ENCODE data around the gene GPR61.

The GPR61 gene

DNA sequence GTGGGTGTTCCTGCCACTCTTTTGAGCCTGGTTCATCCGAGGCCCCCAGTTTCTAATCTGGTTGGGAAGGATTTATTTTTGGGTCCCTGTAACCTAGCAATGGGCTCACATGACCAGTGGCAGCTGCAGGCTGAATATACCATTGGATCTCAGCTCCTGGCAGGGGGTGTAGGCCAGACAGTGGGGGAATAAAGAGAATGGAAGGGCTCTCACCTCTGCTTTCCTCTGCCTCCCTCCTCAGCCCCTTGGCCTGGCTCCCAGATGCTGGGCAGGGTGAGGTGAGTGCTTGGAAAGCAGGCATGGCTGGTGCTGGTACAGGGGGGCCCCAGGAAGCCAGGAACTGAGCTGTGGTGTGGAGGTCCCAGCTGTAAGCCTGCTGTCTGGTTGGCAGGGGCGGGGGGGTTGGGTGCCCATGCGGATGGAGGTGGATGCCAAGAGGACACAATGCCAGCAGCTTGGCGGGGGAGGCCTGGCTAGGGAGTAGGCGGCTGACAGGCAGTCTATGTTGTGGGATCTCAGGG lies 3.6 kb upstream of the GPR61 start:
- no peak for DNase-seq (ENCODE audit: low read depth)

DNA sequence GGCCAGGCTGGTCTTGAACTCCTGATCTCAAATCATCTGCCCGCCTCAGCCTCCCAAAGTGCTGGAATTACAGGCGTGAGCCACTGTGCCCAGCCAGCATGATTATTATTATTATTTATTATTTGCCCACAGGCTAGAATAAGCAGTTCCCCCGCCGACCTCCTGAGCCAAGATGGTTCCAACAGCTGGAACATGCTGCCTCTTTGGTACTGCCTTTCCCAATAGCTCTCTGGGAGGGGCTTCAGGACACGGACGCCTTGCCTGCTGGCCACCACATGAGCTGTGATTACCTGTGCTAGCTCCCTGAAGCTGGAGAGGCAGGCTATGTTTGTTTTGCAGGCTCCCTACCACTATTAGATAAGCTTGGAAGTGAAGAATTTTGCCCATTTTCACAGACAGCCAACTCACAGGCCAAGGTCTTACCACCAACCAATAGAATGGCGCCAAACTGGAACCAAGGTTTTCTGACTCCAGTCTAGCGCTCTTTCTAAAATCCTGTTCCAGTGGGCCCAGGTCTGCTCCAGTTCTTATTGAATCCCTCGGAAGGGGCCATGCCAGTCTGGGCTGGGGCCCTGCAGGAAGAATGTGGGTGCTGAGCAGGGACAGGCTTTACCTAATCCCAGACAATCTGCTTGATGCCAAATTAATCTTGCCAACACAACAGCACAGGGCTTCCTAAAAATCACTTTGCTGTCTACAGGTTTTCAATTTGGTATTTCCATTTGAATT lies 2.1 kb upstream of the GPR61 start:
- DNase-seq (ENCODE audit: low read depth): no peak

DNA sequence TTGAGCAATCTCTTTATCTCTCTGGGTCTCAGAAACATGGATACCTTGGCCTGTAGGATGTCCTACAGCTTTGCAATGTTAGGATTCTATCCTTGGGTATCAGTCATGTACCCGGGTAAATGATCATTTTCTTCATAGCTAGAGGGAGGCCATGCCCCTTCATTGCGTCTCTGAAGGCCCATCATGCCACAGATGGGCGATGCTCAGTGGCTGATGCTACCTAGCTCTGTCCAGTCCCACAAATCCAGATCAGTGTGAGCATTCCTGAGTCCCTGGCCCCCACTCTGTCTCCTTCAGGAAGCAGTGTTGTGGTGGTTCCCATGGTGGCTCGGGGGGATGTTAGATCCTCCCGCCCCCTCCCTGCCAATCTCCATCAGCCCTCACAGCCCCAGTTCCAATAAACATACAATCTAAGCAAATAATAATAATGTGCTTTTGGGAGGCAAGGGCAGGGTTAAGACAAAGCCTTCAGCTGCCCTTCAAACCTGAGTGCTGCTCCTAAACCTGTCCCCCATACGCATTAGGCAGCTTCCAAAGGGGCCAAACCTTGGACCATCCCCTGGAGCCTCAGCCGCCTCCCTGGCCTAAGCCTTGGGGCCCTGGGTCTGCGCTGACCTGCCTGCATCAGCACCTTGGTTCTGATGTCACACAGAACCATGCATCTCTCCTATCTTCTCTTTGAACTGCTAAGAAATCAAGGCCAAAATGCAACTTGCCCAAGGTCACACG lies 681 bp upstream of the GPR61 start:
- DNase-seq (ENCODE audit: low read depth): no peak

DNA sequence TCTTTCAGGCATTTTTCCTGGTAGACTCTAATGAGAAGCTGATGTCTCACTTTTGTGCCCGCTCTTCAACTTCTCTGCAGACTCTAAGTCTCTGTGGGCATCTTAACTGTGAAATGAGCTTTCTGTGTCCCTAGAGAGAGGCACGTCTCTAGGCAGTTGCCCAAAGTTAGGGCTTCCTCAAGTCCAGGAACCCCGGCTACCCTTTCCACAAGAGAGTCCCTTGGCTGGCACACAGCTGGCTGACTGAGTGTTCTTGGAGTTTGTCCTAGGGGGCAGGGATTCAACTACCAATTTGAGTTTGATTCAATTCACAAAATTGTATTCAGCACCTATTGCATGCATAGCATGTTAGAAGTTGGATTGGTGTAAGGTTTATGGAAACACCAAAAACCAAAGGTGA lies 1.4 kb downstream of the GPR61 start:
- DNase-seq (ENCODE audit: low read depth): no peak

DNA sequence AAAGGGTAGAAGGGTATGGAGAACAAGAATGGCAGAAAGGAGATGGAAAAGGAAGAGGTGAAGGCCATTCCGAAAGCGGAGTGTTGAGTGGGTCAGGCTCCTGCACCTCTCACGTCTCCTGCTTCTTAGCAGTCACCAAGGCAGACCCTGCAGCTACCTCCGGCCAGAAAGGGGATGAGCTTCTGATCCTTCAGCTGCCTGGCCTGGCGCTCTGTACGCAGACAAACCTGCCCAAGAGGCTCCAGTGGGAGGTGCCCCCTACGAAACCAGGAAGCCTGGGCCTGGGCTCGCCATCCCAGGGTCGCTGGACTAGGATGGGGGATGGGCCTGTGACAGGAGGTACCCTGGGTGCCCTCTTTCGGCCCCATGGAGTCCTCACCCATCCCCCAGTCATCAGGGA lies 3.0 kb downstream of the GPR61 start:
- DNase-seq (ENCODE audit: low read depth): no peak

DNA sequence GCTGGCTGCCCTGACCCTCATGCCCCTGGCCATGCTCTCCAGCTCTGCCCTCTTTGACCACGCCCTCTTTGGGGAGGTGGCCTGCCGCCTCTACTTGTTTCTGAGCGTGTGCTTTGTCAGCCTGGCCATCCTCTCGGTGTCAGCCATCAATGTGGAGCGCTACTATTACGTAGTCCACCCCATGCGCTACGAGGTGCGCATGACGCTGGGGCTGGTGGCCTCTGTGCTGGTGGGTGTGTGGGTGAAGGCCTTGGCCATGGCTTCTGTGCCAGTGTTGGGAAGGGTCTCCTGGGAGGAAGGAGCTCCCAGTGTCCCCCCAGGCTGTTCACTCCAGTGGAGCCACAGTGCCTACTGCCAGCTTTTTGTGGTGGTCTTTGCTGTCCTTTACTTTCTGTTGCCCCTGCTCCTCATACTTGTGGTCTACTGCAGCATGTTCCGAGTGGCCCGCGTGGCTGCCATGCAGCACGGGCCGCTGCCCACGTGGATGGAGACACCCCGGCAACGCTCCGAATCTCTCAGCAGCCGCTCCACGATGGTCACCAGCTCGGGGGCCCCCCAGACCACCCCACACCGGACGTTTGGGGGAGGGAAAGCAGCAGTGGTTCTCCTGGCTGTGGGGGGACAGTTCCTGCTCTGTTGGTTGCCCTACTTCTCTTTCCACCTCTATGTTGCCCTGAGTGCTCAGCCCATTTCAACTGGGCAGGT lies 3.8 kb downstream of the GPR61 start:
- DNase-seq (ENCODE audit: low read depth): no peak

DNA sequence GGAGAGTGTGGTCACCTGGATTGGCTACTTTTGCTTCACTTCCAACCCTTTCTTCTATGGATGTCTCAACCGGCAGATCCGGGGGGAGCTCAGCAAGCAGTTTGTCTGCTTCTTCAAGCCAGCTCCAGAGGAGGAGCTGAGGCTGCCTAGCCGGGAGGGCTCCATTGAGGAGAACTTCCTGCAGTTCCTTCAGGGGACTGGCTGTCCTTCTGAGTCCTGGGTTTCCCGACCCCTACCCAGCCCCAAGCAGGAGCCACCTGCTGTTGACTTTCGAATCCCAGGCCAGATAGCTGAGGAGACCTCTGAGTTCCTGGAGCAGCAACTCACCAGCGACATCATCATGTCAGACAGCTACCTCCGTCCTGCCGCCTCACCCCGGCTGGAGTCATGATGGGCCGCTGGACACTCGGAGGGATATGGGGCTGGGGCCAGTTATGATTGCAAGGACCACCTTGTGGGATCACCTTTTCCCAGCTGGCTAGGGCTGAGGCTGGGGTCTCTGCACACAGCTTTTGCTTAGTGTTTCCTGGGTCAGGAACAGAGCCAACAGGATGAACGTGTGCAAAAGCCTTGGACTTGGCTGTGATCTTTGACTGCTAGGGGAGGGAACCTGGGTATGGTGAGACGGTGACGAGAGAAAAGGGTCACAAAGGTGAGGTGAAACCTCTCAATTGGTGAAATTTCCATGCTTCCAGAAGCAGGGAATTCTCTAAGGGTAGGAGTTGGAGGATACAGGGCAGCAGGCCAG lies 4.5 kb downstream of the GPR61 start:
- no peak for DNase-seq (ENCODE audit: low read depth)

DNA sequence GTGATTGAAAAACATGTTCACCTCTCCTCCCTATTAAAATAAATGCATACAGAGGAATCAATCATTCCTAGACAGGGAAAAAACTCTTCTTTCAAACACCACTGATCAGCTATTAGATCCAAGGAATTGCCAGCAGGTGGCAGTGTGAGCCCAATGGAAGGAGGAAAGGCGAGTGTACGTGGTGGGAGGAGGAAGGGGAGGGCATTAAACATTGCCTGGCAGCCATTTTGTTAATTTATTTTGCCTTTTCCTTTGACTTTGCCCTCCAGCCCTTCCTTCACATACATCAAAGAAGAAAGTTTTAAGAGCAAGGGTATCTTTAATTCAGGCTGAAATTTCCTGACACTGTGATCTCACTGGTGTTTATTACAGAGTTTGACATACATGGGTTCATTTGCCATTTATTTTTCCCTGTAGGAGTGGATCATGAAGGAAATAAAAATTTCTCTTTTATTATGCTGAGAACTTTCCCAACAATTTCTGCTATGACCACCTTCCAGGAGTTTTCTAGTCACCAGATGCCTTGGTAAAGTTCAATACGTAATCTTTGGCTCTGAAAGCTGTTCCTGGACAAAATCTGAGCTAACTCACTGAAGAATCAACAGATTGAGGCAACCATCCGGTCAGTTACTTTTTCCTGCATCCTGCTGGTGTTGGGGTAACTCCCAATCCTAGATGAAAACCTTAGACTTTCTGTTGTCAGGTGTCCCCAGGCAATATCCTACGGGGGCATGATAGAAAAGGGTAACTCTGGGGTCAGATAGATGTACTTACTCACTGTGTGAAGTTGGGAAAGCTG lies 6.8 kb downstream of the GPR61 start:
- peak; percentile 75 for DNase-seq (ENCODE audit: low read depth)

DNA sequence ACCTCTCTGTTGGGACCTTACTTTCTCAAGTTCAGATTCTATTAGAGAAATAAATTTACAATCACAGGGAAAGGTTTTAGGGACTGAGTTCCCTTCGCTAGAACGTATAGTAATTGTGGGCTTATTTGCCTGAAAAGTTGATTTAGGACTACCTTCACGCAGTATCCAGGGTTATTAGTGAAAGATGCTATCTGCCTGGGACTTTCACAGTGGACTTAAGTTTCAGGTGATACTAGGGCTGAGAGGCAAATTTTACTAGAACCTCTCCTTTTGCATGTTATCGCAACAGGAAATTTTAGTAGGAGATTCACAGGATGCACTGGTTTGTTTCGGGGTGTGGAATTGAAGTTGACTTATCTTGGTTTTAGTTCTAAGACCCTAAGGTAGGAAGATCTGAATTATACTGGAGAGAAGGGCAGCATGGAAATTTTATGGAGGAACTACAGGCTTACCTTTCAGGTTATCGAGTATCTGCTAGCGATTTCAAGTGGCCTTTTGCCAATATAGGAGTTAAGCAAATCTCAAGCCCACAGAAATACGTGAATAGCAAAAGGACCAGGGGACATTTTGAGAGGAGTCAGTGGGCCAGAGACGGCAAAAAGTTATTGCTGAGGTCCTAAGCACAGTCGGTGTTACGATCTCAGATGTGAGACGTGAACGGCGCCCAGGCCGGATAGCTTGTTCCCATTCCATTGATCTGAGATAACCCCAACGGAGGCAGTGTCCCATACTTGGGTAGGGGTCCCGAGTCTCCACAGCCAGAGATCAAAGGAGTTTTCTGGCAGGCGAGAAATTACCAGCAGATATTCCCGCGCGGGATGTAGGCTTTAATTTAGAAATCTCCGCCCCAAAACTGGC lies 8.0 kb downstream of the GPR61 start:
- no peak for DNase-seq (ENCODE audit: low read depth)

DNA sequence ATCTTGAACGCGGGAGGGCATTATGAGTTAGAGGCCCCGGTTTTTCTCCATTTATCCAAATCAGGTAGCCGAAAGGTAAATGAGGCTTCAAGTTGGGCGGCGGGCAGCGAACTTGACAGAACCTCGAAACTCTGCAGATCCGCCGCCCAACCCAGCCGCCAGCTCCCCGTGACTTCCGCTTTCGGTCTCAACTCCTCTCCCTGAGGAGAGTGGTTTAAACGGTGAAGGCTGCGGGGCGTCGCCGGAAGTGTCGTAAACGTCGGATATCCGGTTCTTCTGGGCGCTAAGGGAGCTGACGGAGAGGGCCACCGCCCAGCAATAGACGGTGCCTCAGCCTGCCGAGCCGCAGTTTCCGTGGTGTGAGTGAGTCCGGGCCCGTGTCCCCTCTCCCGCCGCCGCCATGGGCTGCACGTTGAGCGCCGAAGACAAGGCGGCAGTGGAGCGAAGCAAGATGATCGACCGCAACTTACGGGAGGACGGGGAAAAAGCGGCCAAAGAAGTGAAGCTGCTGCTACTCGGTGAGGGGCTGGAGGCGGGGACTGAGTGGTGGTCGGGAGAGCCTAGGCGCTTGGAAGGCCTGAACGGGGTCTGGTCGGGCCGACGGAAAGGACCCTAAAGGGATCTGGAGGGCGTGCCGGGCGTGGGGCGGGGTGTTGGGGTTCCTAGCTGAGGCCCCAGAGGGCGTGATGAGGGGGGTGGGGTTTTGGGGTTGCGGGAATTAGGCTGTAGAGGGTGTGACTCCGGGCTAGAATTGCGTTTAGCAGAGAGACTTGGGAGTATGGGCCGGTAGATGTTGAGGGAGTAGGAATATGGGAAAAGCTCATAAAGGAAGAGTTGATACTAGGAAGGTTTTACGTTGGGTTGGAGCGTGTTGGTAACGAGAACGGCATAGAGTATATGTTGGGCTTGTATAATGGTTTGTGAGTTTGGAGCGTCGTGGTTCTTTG lies 8.9 kb downstream of the GPR61 start, which contains the start of gene GNAI3:
Gene GNAI3 (plus strand): TSS at position 295 of the 947 bp plus-strand sequence. CDS start 106 bp downstream, at position 401.
- DNase-seq (ENCODE audit: low read depth): peak; percentile 95

DNA sequence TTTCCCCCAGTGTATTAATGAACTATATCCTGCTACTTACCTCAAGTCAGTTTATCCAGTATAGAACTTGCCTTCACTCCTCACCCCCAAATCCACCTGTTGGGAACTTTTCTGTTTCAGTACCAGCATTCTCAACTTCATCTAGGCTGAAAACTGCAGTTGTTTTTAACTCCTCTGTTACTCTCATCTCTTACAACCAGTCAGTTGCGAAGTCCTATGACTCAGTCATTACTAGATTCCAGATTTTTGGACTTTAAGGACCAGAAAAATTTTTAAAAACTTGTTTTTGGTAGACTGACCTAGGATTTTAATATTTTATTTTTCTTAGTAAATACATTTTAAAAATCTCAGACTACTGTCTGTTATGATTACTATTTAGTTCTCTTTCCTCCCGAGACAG lies 16.9 kb downstream of the GPR61 start:
- no peak for DNase-seq (ENCODE audit: low read depth)

DNA sequence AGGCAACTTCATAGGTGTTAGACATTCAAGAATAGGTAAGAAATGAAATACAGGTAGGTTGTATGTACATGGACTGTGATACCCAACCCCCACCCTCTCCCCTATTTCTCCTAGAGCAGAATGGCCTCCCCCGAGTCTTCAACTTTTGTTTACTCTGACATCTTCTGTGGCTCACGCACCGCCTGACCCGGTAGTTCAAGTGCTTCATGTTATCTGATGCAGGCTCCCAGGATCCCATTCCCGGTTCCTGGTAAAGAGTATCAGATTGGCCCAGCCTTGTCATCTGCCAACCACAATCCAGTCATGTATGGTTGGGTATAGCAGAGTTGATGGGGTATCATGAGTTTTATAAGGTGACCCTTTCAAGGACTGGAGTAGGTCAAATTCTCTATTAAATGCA lies 17.8 kb downstream of the GPR61 start:
- DNase-seq (ENCODE audit: low read depth): no peak

DNA sequence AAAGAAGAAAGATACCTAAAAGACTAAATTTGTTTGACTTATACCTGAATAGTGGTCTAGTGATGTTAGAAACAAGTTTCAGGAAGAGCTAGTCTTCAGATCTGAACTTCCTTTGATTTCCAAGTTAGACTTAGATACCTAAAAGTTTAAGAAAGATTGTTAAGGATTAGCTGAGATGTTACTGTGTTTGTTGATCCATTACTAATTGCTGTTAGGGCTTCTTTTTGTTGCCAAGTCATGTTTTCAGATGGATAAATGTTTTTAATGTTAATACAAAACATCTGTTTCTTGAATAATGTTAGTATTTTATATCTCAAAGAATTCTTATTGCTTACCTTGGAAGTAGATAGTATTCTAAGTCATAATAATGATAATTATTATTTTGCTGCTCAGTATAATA lies 20.3 kb downstream of the GPR61 start:
- DNase-seq (ENCODE audit: low read depth): peak; percentile 30

DNA sequence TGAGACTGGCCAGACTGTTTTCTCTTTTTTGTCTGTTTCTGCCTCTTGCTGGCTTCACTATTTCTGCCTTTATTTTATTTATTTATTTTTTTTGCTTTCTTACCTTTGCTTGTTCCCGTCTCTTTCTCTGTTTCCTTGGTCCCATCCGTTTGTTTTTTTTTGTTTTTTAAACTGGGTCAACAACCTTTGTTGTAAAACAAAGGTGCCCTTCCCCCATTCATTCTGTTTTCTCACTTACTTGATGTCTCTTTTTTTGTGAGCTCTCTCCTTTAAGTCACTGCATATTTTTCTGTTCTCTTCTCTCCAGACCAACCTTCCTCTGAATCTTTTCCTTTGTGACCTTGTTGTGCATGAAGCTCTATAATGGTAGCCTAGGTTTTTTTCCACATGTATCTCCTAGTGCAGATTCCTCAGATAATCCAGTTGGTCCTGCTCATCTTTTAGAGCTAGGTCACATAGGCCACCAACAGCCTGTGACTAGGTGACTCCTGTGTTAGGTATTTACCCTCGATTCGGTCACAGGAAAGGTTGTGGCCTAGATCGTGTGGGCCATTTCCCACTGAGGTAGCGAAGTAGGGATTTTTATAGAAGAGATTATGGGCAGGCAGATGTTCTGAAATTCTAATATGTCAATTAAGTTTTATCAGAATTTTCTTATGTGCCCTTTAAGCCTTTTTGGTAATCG lies 24.7 kb downstream of the GPR61 start:
- DNase-seq (ENCODE audit: low read depth): no peak

DNA sequence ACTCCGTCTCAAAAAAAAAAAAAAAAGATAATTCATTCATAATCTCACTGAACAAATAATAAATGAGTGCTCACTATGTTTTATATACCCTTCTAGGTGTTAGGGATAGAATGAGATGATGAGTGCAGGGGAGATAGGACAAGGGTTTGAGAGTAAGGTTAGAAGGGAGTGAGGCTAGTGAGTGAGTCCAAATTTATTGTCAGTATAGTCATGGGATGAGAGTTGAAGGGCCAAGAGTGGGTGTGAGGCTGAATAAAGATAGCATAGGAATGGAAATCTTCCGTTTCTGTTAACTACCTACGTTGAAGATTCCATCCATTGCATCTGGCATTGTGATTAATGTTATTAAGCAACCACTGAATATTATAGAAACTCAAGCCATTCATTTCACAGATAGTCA lies 25.6 kb downstream of the GPR61 start:
- DNase-seq (ENCODE audit: low read depth): no peak

DNA sequence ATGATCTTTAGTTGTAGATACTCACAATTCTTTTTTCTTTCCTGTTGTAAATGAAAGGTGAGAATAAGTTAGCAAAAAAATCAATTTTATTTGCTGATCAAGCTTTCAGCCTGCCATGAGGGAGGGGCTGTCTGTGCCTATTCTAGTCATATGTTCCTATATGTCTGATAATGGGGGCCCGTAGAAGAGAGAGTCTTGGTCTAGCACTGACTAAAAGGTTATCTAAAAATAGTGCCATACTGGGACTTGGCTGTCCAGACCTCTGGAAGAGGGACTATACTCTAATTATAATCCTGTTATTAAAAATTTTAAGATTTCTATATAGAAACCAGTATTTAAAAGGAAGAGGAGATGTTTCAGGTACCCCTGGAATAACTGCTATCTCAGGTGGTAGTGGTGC lies 27.3 kb downstream of the GPR61 start:
- no peak for DNase-seq (ENCODE audit: low read depth)

DNA sequence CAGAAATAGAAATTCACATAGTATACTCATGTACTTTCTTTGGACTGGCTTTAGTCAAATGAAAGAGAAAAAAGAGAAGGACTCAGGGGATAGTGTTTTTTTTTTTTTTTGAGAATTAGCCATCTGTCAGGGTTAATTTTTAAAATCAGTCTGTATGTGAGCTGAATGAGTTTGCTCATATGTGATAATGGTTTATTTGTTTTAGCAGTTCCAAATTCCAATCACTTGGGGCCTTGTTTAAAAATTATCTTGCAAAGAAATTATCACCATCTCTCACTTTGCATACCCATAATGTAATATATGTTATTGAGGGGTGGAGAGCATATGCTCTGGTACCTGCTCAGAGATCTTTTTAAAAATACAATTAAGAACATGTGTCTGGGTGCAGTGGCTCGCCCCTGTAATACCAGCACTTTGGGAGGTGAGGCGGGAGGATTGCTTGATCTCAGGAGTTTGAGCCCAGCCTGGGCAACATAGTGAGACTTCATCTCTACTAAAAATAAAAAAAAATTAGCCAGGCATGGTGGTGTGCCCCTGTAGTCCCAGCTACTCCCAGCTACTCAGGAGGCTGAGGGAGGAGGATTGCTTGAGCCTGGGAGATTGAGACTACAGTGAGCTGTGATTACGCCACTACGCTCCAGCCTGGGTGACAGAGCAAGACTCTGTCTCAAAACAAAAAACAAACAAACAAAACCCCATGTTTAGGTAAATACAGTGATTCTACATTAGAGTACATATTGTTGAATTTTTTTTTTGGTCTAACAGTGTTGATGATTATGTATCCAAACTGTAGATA lies 28.4 kb downstream of the GPR61 start:
- no peak for DNase-seq (ENCODE audit: low read depth)

DNA sequence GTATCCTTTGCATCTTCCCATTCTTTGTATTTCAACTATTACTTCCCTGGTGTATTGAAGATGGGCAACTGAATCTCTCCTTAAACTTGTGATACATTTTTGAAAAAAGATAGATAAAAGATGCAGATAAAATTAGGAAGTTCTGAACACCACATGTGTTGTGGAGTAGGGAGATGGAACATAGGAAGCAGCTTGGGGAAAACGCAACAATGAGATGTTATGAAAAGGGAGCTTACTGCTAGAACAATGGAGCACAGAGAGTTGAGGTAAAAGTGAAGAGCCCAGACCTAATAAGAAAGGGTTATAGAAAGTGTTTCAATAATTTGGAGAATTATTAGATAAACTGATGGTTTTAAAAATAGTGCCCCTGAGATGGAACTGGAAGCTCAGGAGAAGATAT lies 29.7 kb downstream of the GPR61 start:
- no peak for DNase-seq (ENCODE audit: low read depth)

Measured in fibroblast of gingiva (primary cell).